GM13977 (cell line): ENCODE results near the gene FAM163A.

Experiments used
- DNase-seq: peaks from one replicate; pipeline ENCODE4 v3.0.0; 2012; ENCODE audit warnings: low spot score
- in situ Hi-C: fragments of 300-500 bp; cut with MboI; formaldehyde crosslinking; loops from one replicate; pipeline ENCODE4 v1.12.0; 2022; ENCODE audit warnings: low sequenced_read_pairs, low pct_unique_long_range_greater_than_20kb, mixed read lengths, inconsistent platforms; ENCODE audit not compliant: unreplicated experiment
- TF ChIP-seq, protein P1 (sequence below): IDR thresholded peaks from 2 replicates; pipeline ENCODE4 v1.5.1; 2012; ENCODE audit warnings: mild to moderate bottlenecking, control low read depth; ENCODE audit not compliant: insufficient read depth; ENCODE audit errors: extremely low read depth, missing control alignments

The FAM163A gene

DNA sequence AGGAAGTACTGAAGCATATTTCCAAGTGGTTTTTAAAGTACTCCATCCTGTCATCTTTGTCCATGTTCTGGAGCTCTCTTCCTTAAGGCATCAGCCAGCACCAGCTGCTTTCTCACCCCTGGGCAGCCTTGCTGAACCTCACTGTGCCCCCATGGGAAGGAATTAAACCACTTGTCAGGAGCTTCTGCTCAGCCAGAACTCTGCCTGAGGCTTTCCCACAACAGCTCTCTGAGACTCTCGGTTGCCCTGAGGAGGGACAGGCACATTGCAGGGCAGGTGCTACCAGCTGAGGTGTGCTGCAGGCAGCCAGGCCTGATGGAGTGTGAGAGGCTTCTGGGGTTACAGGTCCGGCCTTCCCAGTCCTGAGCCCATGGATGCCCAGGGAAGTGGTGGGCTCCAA is 30.9 kb downstream of the FAM163A start:
- in situ Hi-C loops, result no loop called here
- no peak for DNase-seq
- TF ChIP-seq, protein P1, sequence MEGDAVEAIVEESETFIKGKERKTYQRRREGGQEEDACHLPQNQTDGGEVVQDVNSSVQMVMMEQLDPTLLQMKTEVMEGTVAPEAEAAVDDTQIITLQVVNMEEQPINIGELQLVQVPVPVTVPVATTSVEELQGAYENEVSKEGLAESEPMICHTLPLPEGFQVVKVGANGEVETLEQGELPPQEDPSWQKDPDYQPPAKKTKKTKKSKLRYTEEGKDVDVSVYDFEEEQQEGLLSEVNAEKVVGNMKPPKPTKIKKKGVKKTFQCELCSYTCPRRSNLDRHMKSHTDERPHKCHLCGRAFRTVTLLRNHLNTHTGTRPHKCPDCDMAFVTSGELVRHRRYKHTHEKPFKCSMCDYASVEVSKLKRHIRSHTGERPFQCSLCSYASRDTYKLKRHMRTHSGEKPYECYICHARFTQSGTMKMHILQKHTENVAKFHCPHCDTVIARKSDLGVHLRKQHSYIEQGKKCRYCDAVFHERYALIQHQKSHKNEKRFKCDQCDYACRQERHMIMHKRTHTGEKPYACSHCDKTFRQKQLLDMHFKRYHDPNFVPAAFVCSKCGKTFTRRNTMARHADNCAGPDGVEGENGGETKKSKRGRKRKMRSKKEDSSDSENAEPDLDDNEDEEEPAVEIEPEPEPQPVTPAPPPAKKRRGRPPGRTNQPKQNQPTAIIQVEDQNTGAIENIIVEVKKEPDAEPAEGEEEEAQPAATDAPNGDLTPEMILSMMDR, result no peak

DNA sequence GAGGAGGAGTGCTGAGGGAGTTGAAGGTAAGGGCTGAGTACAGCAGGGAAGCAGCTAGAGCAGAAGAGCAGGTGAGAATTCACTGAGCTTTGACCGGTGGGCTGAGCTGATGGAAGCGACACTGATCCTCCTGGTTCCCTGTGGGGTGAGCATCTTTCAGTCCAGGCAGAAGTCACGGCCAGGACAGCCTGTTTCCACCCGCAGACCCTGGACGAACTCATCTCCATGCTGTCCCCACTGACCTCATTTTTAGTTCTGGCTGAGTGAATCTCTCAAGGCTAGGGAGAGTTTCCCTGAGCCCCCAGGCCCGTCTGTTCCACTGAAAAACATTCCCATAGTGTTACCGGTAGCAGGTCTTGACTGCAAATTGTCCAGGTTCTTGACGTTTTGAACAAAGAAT is 31.5 kb downstream of the FAM163A start:
- TF ChIP-seq, protein P1, result no peak
- DNase-seq, result no peak
- in situ Hi-C loops, result no loop called here

DNA sequence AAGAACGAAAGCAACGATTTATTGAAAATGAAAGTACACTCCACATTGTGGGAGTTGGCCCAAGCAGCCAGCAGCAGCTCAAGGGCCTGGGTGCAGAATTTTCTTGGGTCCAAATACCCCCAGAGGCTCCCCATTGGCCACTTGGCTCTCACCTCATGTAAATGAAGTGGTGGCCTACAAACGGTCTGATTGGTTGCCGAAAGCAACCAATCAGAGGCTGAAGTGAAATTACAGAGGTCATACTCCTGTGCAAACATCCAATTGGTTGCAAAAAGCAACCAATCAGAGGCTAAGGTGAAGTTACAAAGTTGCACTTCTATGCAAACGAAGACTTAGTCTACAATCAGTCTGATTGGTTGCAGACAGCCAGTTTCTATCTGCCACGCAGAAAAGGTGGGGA is 31.9 kb downstream of the FAM163A start:
- in situ Hi-C loops, result no loop called here
- DNase-seq, result no peak
- TF ChIP-seq, protein P1, result no peak

- TF ChIP-seq, protein P1, result no peak
- in situ Hi-C loops, result no loop called here
- DNase-seq, result no peak
Measured at GRCh38 chr1:179776831-179777230, 33.7 kb downstream of the FAM163A start.

GRCh38 chr1:179777731-179778130 is 34.6 kb downstream of the FAM163A start:
- in situ Hi-C loops, result no loop called here
- TF ChIP-seq, protein P1, result no peak
- no peak for DNase-seq

DNA sequence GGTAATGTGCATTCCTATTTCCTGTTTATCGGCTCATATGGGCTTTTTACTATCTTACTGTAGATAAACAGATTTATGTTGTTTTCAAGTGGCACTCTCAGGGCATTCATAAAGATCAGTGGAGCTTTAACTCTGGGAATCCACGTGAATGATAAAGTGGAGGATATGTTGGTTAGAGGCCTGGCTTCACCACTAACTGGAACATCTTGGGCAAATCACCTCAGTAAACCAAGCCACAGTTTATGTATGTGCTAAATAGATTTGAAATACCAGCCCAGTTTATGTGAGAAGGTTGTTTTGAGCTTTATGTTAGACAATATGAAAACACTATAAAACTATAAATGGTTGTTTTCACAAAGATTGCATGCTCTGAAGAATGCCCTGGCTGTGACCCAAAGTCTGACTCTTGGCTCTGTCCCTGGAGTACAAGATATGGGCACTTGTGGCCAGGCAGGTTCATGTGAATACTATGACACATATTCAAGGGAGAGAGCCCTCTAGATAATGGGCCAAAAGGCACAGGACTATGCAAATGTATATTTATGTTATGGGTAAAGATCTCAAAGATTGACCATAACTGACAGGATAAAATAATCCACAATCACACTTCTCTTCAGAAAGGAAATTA is 36.7 kb downstream of the FAM163A start:
- in situ Hi-C loops, result no loop called here
- DNase-seq, result no peak

More for the DNA sequence above, 36.7 kb downstream of the FAM163A start:
- TF ChIP-seq, protein P1, result no peak
